ENCODE measurements around the gene SHISA4. TPM values are rescaled to one million over a fixed set of nuclear protein-coding genes. Genes with fewer than 3 reads are reported as not detected.
"Not testable (repeated sequence)": the region's sequence is repeated elsewhere in the genome, so short reads cannot be mapped to it uniquely, and the experiment has no call there.

SHISA4 gene
- total and polyA plus RNA-seq, 5 donors, result 55.8 to 96.6 (median 74.5) TPM

GRCh38 chr1:201898992-201899391, 10.3 kb downstream of the SHISA4 start:
- DNase-seq, result peak in 1 of 3 donors; percentile 19
- no peak overlapping the region for H3K4me3 ChIP-seq (ENCODE audit: low read length)
- WGBS, result 65% methylated on average over 4 of the region's 4 CpGs
- H3K27ac ChIP-seq (ENCODE audit: low read length), result no peak overlapping the region
- no peaks in the 10 kb centered on the region for H3K9me3 ChIP-seq (ENCODE audit: control insufficient read depth, low read length)
- H3K27me3 ChIP-seq (ENCODE audit: control insufficient read depth, insufficient read depth), result no peaks in the 10 kb centered on the region
- intact Hi-C loops (cut with DNase I), result loop anchor here in 3 of 4 donors (5.0 kb wide), 2 partner anchors 58 to 73 kb away; partner anchors contain the start of gene TIMM17A (in 1 of the 3)
- no peaks in the 10 kb centered on the region for H3K4me1 ChIP-seq (ENCODE audit: control insufficient read depth, insufficient read depth, low read length)
- no peak for ATAC-seq

- DNase-seq (no peak), ATAC-seq (no peak)
- Histone ChIP-seq H3K27ac (ENCODE audit: low read length) (no peak overlapping the region), H3K27me3 (ENCODE audit: control insufficient read depth, insufficient read depth) (no peaks in the 10 kb centered on the region), H3K4me3 (ENCODE audit: low read length) (no peak overlapping the region), H3K4me1 (ENCODE audit: control insufficient read depth, insufficient read depth, low read length) (peaks cover 1% of the 10 kb centered on the region), H3K9me3 (ENCODE audit: control insufficient read depth, low read length) (no peaks in the 10 kb centered on the region)
- WGBS, result 93% methylated on average over 20 of the region's 20 CpGs
- intact Hi-C loops (cut with DNase I), result loop anchor here (5.0 kb wide), 3 partner anchors 47 to 72 kb away; partner anchors contain the start of genes LMOD1 (in 1 of the 4) and TIMM17A (in 1 of the 4)
These were observed 11.2 kb downstream of the SHISA4 start for GRCh38 chr1:201899683-201900429.

- WGBS, result 70% methylated on average over 5 of the region's 5 CpGs
- Histone ChIP-seq H3K27ac (ENCODE audit: low read length) (no peak overlapping the region), H3K4me1 (ENCODE audit: control insufficient read depth, insufficient read depth, low read length) (peaks cover 5% of the 10 kb centered on the region), H3K27me3 (ENCODE audit: control insufficient read depth, insufficient read depth) (no peaks in the 10 kb centered on the region), H3K9me3 (ENCODE audit: control insufficient read depth, low read length) (no peaks in the 10 kb centered on the region), H3K4me3 (ENCODE audit: low read length) (no peak overlapping the region)
- ATAC-seq, result no peak
- no peak for DNase-seq
- intact Hi-C loops (cut with DNase I), result loop anchor here in 1 of 4 donors (5.0 kb wide), 1 partner anchor 47 kb away; the partner anchor contains the start of gene LMOD1
These were observed 11.8 kb downstream of the SHISA4 start for GRCh38 chr1:201900476-201900875.

- H3K27ac ChIP-seq (ENCODE audit: low read length); DNase-seq; H3K27me3 ChIP-seq (ENCODE audit: control insufficient read depth, insufficient read depth); H3K4me1 ChIP-seq (ENCODE audit: control insufficient read depth, insufficient read depth, low read length); H3K9me3 ChIP-seq (ENCODE audit: control insufficient read depth, low read length); ATAC-seq; H3K4me3 ChIP-seq (ENCODE audit: low read length): not testable (repeated sequence)
- intact Hi-C loops (cut with DNase I), result loop anchor here in 1 of 4 donors (5.0 kb wide), 1 partner anchor 46 kb away; the partner anchor contains the start of gene LMOD1
- 89% methylated on average over 6 of the region's 6 CpGs for WGBS
These were observed 12.3 kb downstream of the SHISA4 start for GRCh38 chr1:201901036-201901435.

- intact Hi-C loops (cut with DNase I), result loop anchor here in 1 of 4 donors (5.0 kb wide), 1 partner anchor 45 kb away; the partner anchor contains the start of gene LMOD1
- 71% methylated on average over 3 of the region's 3 CpGs for WGBS
- DNase-seq (no peak), ATAC-seq (peak in 1 of 2 donors; percentile 7)
- no peaks in the 10 kb centered on the region for H3K9me3 ChIP-seq (ENCODE audit: control insufficient read depth, low read length)
- H3K4me1 ChIP-seq (ENCODE audit: control insufficient read depth, insufficient read depth, low read length), result peaks cover 13% of the 10 kb centered on the region
- no peaks in the 10 kb centered on the region for H3K27me3 ChIP-seq (ENCODE audit: control insufficient read depth, insufficient read depth)
- no peak overlapping the region for H3K27ac ChIP-seq (ENCODE audit: low read length)
- H3K4me3 ChIP-seq (ENCODE audit: low read length), result no peak overlapping the region
These were observed 13.5 kb downstream of the SHISA4 start for GRCh38 chr1:201902198-201902597.

- Histone ChIP-seq H3K4me3 (ENCODE audit: low read length) (no peak overlapping the region), H3K4me1 (ENCODE audit: control insufficient read depth, insufficient read depth, low read length) (peaks cover 15% of the 10 kb centered on the region), H3K27me3 (ENCODE audit: control insufficient read depth, insufficient read depth) (no peaks in the 10 kb centered on the region), H3K27ac (ENCODE audit: low read length) (peak overlapping the region; percentile 54), H3K9me3 (ENCODE audit: control insufficient read depth, low read length) (no peaks in the 10 kb centered on the region)
- intact Hi-C loops (cut with DNase I), result loop anchor here in 1 of 4 donors (5.0 kb wide), 1 partner anchor 44 kb away; the partner anchor contains the start of gene LMOD1
- peak in 2 of 3 donors; percentile 53 to 73 for DNase-seq
- WGBS, result 83% methylated on average over 5 of the region's 5 CpGs
- ATAC-seq, result peak; percentile 58 to 67
These were observed 14.4 kb downstream of the SHISA4 start for GRCh38 chr1:201903135-201903534.

GRCh38 chr1:201904579-201904978, 15.9 kb downstream of the SHISA4 start:
- Histone ChIP-seq H3K4me3 (ENCODE audit: low read length) (no peak overlapping the region), H3K27me3 (ENCODE audit: control insufficient read depth, insufficient read depth) (no peaks in the 10 kb centered on the region), H3K9me3 (ENCODE audit: control insufficient read depth, low read length) (no peaks in the 10 kb centered on the region), H3K4me1 (ENCODE audit: control insufficient read depth, insufficient read depth, low read length) (peaks cover 15% of the 10 kb centered on the region), H3K27ac (ENCODE audit: low read length) (peak overlapping the region; percentile 78)
- intact Hi-C loops (cut with DNase I), result loop anchor here in 1 of 4 donors (5.0 kb wide), 1 partner anchor 43 kb away; the partner anchor contains the start of gene LMOD1
- 19% methylated on average over 6 of the region's 6 CpGs for WGBS
- DNase-seq, result peak in 2 of 3 donors; percentile 60 to 79
- peak; percentile 77 to 82 for ATAC-seq

GRCh38 chr1:201905234-201905890, 16.7 kb downstream of the SHISA4 start:
- no peaks in the 10 kb centered on the region for H3K27me3 ChIP-seq (ENCODE audit: control insufficient read depth, insufficient read depth)
- WGBS, result 65% methylated on average over 6 of the region's 6 CpGs
- DNase-seq (no peak), ATAC-seq (no peak)
- H3K9me3 ChIP-seq (ENCODE audit: control insufficient read depth, low read length), result no peaks in the 10 kb centered on the region
- H3K4me1 ChIP-seq (ENCODE audit: control insufficient read depth, insufficient read depth, low read length), result peaks cover 15% of the 10 kb centered on the region
- peak overlapping the region; percentile 85 for H3K27ac ChIP-seq (ENCODE audit: low read length)
- no peak overlapping the region for H3K4me3 ChIP-seq (ENCODE audit: low read length)
- intact Hi-C loops (cut with DNase I), result no loop called here

- DNase-seq, result no peak
These were observed 17.6 kb downstream of the SHISA4 start for GRCh38 chr1:201906336-201906735.

GRCh38 chr1:201907621-201908020, 18.9 kb downstream of the SHISA4 start:
- H3K4me1 ChIP-seq (ENCODE audit: control insufficient read depth, insufficient read depth, low read length), result peaks cover 18% of the 10 kb centered on the region
- no peak overlapping the region for H3K27ac ChIP-seq (ENCODE audit: low read length)
- intact Hi-C loops (cut with DNase I), result no loop called here
- WGBS, result 92% methylated on average over 6 of the region's 6 CpGs
- no peak for ATAC-seq
- no peak overlapping the region for H3K4me3 ChIP-seq (ENCODE audit: low read length)
- no peaks in the 10 kb centered on the region for H3K27me3 ChIP-seq (ENCODE audit: control insufficient read depth, insufficient read depth)
- peak in 1 of 3 donors; percentile 25 for DNase-seq
- H3K9me3 ChIP-seq (ENCODE audit: control insufficient read depth, low read length), result no peaks in the 10 kb centered on the region

More at GRCh38 chr1:201906336-201906735, 17.6 kb downstream of the SHISA4 start:
- no peak for ATAC-seq
- peak overlapping the region; percentile 48 for H3K27ac ChIP-seq (ENCODE audit: low read length)
- H3K27me3 ChIP-seq (ENCODE audit: control insufficient read depth, insufficient read depth), result no peaks in the 10 kb centered on the region
- no peaks in the 10 kb centered on the region for H3K9me3 ChIP-seq (ENCODE audit: control insufficient read depth, low read length)
- 77% methylated on average over 3 of the region's 3 CpGs for WGBS
- intact Hi-C loops (cut with DNase I), result no loop called here
- no peak overlapping the region for H3K4me3 ChIP-seq (ENCODE audit: low read length)
- H3K4me1 ChIP-seq (ENCODE audit: control insufficient read depth, insufficient read depth, low read length), result peaks cover 15% of the 10 kb centered on the region

Measured in right cardiac atrium (tissue), 5 donors.